Breast epithelium (tissue), 3 donors: ENCODE data around the gene TSSC4.

Experiments used
- POLR2A ChIP-seq: fragments of 450-650 bp; IDR thresholded peaks from one replicate; pipeline ENCODE4 v1.6.1; 2016; ENCODE audit warnings: antibody characterized with exemption, mild to moderate bottlenecking, moderate library complexity
- TF ChIP-seq, protein P1 (sequence below), 3 donors: fragments of 450-650 bp; IDR thresholded peaks; one replicate each; pipeline ENCODE4 v1.5.1; 2016 to 2017; ENCODE audit warnings: antibody characterized with exemption in 3 of 3, mild to moderate bottlenecking in 3 of 3, moderate library complexity in 3 of 3

DNA sequence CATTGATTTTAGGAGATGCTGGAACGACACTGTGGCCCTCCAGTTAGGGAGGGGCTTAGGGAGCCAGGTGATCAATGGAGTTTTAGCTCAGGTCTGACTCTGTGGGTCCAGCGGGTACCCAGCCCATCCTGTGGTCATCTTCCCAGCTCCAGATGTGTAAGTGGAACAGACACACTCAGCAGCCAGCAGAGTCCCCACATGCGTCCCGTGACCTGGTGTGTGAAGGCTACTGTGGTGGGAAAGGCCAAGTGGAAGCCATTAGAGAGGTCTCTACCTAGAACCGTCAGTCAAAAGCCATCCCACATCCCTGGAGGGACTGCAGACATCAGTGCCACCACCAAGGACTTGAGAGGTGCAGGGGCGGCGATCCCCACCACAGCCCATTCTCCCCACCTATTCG, 43.3 kb upstream of the TSSC4 start:
- TF ChIP-seq, protein P1, sequence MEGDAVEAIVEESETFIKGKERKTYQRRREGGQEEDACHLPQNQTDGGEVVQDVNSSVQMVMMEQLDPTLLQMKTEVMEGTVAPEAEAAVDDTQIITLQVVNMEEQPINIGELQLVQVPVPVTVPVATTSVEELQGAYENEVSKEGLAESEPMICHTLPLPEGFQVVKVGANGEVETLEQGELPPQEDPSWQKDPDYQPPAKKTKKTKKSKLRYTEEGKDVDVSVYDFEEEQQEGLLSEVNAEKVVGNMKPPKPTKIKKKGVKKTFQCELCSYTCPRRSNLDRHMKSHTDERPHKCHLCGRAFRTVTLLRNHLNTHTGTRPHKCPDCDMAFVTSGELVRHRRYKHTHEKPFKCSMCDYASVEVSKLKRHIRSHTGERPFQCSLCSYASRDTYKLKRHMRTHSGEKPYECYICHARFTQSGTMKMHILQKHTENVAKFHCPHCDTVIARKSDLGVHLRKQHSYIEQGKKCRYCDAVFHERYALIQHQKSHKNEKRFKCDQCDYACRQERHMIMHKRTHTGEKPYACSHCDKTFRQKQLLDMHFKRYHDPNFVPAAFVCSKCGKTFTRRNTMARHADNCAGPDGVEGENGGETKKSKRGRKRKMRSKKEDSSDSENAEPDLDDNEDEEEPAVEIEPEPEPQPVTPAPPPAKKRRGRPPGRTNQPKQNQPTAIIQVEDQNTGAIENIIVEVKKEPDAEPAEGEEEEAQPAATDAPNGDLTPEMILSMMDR (IDR thresholded peaks at IDR 0.05): no peak
- no peak for TF ChIP-seq POLR2A
